Stimulated activated CD4-positive, alpha-beta T cell treated with anti-CD3 and anti-CD28 coated beads, Interleukin-4, amount 100 ng/mL, for 24 hours (primary cell): ENCODE results near the gene TST.

Source experiments
- DNase-seq: peaks from one replicate; pipeline ENCODE4 v3.0.0-alpha.2; 2020

TST gene

GRCh38 chr22:37019309-37020191 is at the start of gene TST, which contains the start of gene MPST:
TSS of gene TST (minus strand) at chr22:37019447. CDS start at chr22:37018732, 715 bp downstream.
TSS of gene MPST (plus strand) at chr22:37019742. CDS start at chr22:37019837, 95 bp downstream.
- peak; percentile 36 for DNase-seq

GRCh38 chr22:37068859-37069258 is 49.6 kb upstream of the TST start:
- DNase-seq = no peak

GRCh38 chr22:37067428-37067827 is 48.2 kb upstream of the TST start:
- DNase-seq = no peak

GRCh38 chr22:37065961-37066360 is 46.7 kb upstream of the TST start:
- DNase-seq = no peak

GRCh38 chr22:37065180-37065579 is 45.9 kb upstream of the TST start:
- no peak for DNase-seq

- no peak for DNase-seq
These were observed 45.3 kb upstream of the TST start for GRCh38 chr22:37064553-37064952.

- no peak for DNase-seq
These were observed 44.5 kb upstream of the TST start for GRCh38 chr22:37063431-37064420.

GRCh38 chr22:37062702-37063381 is 43.6 kb upstream of the TST start:
- DNase-seq = no peak

GRCh38 chr22:37062376-37062675 is 43.1 kb upstream of the TST start:
- no peak for DNase-seq

- DNase-seq = no peak
These were observed 42.5 kb upstream of the TST start for GRCh38 chr22:37061611-37062375.

GRCh38 chr22:37060801-37061610 is 41.8 kb upstream of the TST start:
- DNase-seq = peak; percentile 62

- no peak for DNase-seq
These were observed 40.7 kb upstream of the TST start for GRCh38 chr22:37059876-37060449.

- no peak for DNase-seq
These were observed 39.9 kb upstream of the TST start for GRCh38 chr22:37058917-37059701.

GRCh38 chr22:37057796-37058510 is 38.7 kb upstream of the TST start:
- DNase-seq = no peak

- no peak for DNase-seq
These were observed 38.0 kb upstream of the TST start for GRCh38 chr22:37057226-37057625.

GRCh38 chr22:37056246-37056645 is 37.0 kb upstream of the TST start:
- no peak for DNase-seq

GRCh38 chr22:37054600-37055365 is 35.5 kb upstream of the TST start:
- DNase-seq = no peak

GRCh38 chr22:37054056-37054395 is 34.8 kb upstream of the TST start:
- no peak for DNase-seq
